SKM-1 (cell line): ENCODE measurements around the gene ORMDL2.
A peak's percentile ranks its signal among the peaks of the same experiment; 100 is the strongest.

ENCODE experiments used
- DNase-seq: peaks from one replicate; lab custom pipeline; 2025; ENCODE audit not compliant: unreplicated experiment; lab: John Stamatoyannopoulos, UW

ORMDL2 gene, protein sequence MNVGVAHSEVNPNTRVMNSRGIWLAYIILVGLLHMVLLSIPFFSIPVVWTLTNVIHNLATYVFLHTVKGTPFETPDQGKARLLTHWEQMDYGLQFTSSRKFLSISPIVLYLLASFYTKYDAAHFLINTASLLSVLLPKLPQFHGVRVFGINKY

DNA sequence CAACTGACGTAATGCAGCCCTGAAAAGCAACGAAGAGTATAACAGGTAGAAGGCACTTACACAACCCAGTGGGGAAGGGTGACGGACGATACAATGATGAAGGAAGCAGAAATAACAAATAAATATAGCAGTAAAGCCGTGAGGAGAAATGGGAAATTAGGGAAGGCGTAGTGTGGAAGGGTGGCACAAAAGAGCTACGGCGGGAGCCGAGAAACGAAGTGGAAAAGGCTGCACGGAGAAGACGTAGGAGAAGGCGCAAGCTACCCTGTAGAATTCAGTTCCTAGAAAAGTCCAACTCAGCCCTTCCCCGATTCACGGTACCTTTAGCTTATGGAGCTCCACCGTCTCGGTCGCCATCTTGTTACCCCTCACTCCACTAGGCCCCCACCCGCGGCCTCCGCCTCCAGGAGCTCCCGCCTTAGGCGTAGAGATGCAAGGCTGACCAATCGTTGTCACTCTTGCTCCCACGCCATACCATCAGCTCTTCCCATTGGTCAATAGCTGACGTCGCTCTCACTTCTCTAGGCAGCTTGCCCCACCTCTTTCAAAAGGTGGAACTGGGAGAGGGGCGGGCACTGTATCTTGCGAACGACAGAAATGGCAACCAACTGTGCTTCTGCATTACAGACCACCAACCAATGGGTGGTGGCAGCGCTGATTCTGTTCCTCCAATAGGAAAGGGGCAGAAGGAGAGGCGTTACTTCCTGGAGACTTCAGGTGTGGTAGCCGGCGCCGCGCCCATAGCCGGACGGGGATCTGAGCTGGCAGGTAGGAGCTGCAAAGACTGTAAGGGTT lies at the start of gene ORMDL2, which contains the start of gene SARNP:
ORMDL2 (plus strand) TSS at position 697 of the 795 bp plus-strand sequence. CDS start 959 bp downstream, outside the sequence.
SARNP (minus strand) TSS at position 380 of the 795 bp plus-strand sequence; CDS start at position 357, 23 bp downstream.
- DNase-seq: peak; percentile 94

DNA sequence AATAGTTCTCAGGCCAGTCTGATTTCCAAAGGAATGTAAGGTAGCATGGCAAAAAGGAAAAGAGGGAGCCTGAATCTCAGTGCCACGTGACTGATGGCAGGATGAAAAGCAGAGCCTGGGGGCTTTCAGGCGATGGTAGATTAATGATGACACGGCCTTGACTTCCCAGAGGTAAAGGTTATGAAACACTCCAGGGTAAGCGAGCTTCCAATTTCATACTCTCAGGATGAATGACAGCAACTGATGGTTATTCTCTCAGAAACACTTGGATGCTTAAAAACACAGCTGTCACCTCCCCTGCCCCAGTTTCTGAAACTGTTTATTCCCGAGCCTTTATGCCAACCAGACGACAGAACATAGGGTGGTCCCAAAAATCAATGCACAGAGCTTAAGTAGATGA lies 46.1 kb upstream of the ORMDL2 start:
- DNase-seq: no peak

DNA sequence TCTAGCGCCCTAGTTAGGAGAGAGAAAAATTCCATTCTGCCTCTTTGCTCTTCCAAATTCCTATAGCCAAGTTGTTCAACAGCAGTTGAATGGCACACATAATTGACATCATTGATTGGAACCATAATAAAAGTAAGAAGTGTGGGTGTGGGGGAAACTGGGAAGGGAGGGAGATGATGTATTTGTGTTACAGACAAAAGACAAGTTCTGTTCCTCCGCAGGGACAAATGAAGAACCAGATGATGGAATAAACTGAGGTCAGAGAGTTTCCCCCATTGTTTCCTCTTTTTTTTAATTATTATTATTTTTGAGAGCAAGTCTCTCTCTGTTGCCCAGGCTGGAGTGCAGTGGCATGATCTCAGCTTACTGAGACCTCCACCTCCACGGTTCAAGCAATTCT lies 40.0 kb upstream of the ORMDL2 start:
- no peak for DNase-seq

DNA sequence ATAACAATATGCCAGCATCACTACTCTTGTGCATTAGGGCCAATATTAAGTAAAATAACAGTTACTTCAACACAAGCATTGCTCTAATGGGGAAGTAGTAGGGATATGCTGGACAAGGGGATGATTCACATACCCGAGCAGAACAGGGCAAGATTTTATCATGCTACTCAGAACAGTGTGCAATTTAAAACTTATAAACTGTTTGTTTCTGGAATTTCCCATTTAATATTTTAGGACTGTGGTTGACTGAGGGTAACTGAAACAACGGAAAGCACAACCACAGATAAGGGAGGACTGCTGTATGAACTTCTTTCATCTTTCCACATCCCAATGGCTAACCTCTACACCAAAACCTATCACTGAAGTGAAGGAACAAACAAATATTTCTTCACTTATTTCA lies 37.2 kb upstream of the ORMDL2 start:
- no peak for DNase-seq

DNA sequence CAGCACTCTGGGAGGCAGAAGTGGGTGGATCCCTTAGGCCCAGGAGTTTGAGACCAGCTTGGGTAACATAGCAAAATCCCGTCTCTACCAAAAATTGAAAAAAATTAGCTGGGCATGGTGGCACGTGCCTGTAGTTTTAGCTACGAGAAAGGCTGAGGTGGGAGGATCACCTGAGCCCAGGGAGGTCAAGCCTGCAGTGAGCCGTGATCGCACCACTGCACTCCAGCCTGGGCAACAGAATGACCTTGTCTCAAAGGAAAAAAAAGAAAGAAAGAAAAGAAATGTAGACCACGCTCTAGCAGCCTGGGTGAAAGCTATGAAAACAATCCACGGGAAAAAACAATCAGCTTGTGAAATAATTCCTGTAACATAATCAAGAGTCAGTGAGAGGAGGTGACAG lies 29.3 kb upstream of the ORMDL2 start:
- no peak for DNase-seq

DNA sequence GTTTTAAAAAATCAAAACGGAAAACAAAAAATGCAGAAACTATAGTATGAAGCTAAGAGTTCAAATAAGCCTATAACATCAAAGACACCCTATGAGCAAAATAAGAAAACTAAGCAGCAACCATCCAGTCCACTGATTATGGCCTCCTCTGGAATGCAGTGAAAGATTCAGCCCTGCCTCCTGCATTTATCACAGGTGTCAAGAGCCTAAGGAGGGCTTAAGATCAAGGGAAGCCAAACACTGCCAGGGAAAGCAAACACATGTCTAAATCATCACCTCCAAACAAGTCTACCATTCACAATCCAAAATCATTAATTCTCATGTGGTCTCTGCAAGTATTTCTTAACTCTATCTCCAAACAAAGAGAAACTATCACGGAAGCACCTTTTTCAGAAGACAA lies 28.7 kb upstream of the ORMDL2 start:
- no peak for DNase-seq

DNA sequence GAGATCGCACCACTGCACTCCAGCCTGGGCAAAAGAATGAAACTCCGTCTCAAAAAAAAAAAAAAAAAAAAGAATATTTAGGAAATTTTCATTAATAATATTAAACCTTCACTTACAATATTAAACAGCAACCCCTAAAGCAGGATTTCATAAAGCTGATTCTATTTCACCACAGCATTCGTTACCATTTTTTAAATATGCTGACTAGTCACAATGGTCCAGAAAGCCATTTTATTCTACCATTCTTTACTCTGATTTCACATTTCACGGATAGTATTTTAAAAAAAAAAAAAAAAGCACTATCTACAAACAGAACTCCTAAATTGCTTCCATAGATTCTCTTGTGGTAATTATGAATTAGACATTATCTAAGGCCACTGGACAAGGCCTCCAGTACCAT lies 27.9 kb upstream of the ORMDL2 start:
- no peak for DNase-seq

DNA sequence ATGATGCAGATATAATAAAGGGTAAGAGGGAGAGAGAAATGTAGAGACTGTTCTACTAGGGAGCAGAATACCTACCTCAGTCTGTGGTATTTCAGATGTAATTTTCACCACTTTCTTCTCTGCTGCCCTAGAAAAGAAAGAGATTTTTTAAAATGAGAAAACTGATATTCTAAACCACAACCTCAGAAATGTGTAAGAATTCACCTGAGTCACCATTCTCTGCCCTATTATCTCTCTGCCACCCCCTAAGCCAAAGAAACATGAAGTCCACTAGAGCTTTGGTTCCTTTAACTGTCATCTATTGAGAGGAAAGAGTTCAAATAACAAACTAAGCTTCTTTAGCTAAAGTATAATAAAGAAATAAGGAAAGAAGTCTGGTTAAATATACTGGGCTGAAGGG lies 21.9 kb upstream of the ORMDL2 start:
- no peak for DNase-seq

DNA sequence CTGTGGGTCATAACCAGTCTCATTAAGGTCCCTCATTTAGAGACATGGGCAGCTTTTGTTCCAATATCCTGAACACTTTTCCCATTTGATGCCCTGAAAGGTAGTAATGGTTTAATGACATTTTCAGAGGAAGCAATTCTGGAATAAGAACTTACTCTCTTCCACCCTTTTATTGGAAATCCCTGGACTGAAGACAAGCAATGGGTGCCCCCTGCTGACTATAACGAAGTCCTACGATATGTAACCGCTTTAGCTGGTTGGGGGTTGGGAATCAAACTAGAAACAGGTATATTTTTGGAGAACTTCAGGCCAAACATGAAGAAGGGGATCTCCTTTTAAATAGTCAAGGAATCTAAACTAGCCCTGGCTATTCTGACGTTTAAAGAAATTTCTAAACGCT lies 20.8 kb upstream of the ORMDL2 start:
- no peak for DNase-seq

DNA sequence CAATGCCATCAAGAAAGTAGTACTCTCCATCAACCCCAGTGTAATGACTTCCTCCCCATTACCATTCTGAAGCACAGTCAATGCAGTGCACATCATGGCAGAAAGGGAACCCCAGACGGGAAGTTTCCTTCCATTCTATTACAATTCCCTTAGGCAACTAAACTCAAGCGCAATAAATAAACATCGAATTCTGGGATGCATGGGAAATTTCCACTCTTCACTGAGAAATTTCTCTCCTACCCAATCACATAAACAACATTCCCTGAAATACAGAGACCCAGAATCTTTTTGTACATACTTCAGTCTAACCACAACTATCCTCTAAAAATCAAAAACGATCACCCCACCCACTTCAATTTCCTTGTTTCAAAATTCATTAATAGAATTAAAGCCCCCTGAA lies 20.3 kb upstream of the ORMDL2 start:
- no peak for DNase-seq

DNA sequence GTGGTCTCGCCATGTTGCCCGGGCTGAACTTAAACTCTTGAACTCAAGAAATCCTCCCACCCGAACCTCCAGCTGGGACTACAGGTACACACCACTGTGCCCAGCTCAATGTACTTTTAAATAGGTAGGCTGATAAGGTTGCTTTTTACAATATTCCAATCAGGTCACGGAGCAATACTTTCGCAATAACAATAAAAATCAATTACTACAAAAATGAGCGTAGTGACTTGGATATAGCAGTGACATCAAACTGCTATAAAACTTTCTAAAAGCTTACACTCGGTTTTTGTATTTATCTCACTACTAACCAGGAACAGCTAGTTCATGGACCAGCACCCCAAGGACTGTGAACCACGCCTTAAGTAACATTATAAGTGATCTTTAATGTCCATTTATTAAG lies 10.9 kb upstream of the ORMDL2 start:
- no peak for DNase-seq

DNA sequence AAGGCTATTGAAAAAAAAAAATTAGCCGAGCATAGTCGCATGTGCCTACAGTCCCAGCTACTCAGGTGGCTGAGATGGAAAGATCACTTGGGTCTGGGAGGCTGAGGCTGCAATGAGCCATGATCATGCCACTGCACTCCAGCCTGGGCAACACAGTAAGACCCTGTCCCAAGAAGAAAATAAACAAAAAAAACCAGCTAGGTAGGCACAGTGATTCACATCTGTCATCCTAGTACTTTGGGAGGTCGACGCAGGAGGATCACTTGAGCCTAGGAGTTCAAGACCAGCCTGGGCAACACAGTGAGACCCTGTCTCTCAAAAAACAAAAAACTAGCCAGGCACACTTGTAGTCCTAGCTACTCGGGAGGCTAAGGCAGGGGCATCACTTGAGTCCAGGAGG lies 8.6 kb upstream of the ORMDL2 start:
- no peak for DNase-seq

DNA sequence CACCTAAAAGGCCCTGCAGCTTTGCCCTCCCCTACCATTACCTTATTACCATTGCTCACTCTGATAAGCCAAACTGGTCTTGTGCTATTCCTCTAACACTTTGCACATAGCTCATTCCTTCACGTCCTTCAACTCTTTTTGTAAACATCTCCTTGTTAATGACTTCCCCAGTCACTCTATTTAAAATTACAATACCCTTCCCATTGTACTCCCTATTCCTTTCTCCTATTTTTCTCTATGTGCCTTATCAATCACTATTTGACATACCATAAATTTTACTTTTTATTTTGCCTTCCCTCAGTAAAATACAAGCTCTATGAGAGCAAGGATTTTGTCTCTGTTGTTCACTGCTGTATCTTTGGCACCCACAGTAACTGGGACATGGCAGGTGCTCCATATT lies 5.8 kb upstream of the ORMDL2 start:
- no peak for DNase-seq

DNA sequence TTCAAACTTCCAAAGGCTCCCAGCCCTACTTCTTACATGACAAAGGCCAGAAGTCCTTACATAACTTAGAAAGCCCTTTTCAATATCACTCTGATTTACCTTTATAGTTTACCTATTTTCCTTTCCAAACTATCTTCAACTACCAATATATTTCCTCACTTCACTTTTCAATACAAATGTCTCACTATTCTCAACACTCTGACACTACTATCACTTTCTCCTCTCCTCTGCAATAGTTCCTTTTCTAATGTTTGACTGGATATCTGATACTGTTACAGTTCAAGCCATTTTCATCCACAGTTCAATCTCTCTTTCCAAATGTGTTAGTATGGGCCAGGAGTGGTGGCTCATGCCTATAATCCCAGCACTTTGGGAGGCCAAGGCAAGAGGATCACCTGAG lies 3.6 kb upstream of the ORMDL2 start:
- DNase-seq: no peak

DNA sequence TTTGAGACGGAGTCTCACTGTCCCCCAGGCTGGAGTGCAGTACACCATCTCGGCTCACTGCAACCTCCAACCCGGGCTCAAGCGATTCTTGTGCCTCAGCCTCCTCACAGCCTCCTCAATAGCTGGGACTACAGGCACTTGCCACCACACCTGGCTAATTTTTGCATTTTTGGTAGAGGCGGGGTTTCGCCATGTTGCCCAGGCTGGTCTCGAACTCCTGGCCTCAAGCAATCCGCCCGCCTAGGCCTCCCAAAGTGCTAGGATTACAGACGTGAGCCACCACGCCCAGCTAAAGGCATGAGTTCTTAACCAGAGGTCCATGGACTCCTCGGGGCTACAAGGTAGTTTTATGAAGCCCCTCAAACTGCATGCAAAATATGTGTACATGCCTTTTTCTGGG lies 2.4 kb upstream of the ORMDL2 start:
- DNase-seq: no peak

DNA sequence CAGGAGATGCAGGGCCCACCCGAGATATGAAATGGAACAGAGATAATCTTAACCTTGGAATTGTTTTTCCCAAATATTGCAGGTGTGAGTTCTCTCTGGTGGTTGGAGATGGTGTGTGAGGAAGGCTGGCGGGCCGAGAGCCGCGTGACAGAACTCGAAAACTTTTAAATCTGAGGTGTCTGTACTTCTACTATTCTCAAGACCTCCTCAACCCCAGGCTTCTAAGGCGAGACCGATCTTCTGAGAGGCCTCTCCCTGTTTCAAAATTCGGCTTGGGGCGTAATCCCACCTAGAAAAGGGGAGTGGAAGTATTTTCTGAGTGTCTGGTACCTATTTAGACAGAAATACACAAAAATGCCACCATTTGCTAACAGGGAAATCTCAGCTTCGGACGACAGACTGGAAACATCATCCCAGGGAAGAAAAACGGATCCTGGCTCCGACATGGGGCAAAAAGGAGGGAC lies 928 bp upstream of the ORMDL2 start:
- DNase-seq: no peak

DNA sequence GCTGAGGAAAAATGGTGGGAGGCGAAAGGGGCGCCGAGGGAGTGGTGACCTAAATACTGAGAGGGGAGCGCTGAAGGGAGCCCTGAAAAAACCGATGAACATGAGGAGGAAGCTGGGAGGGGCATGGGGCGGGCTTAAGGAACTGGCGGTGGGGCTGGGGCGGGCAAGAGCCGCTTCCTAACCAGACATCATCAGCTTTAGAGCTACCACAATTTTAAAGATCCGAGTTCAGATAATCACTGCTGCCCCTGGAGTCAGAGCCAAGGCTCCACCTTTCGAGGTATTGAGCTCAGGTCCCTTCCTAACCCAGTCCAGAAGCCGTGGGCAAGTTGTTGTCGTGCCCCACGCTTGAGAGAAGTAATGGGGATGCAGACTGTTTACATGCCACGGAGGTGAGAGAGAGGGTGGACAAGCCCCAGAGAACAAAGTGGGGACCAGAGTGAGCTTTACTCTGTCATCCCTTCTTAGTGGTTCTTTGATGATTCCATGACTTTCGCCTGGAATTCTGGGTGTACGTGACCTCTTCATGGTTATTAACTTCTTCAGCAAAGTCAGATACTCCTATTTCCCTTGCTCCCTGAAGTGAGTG lies 393 bp downstream of the ORMDL2 start:
- DNase-seq: no peak

DNA sequence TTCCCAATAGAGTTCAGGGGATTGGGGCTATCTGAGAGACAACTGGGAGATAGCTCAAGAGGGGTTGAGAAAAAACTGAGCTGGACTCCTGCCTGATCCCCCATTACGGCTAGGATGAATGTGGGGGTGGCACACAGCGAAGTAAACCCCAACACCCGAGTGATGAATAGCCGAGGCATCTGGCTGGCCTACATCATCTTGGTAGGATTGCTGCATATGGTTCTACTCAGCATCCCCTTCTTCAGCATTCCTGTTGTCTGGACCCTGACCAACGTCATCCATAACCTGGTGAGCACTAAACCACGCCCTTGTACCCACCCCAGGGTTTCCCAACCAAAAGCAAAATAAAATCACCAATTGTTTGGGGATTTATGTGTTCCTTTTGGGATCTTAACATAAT lies 1.0 kb downstream of the ORMDL2 start:
- no peak for DNase-seq

DNA sequence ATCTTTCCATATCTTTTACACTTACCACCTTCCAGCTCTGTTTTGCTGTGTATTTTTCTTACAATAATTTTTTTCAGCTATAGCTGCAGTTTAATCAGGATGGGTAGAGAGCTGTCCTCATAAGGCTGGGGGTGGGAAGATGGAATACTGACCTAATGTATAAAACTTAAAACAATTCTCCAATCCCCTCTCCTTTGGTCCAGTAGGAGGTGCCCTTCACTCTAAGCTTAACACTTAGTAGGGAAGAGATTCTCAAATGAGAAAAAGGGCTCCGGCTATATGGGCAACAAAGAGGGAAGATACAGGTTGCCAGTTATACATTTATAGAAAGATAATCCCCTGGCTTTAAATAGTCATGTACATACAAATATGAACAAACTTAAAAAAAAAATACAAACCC lies 2.8 kb downstream of the ORMDL2 start:
- DNase-seq: no peak

DNA sequence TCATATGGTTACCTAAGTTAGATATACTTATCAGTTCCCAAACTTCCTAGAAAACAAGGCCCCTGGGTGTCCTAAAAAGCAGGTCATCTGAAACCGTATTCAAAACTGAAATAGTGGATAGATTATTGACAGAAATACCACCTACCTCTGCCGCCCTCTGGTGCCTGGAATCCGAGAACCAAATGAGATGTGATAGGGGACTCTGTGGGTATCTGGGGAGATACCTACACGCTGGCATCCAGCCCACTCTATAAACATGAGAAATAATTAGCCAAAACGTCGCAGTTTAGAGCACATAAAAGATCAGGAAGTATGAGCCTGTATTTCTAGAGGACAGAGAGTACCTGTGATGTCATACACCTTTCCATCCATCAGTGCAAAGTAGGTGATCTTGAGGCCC lies 4.4 kb downstream of the ORMDL2 start:
- no peak for DNase-seq

DNA sequence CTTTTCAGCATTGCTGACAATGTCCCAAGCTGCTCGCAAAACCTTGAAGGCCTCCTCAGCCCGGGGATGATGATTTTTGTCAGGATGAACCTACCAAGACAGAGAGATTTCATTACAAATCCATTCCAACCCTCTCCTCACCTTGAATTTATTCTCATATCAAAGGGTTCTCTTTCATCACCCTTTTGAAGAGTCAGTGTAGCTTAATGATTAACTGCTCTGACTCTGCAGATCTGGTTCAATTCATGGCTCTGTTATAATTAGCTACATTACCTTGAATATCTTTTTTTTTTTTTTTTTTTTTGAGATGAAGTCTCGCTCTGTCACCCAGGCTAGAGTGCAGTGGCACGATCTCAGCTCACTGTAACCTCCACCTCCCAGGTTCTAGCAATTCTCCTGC lies 5.6 kb downstream of the ORMDL2 start:
- no peak for DNase-seq

DNA sequence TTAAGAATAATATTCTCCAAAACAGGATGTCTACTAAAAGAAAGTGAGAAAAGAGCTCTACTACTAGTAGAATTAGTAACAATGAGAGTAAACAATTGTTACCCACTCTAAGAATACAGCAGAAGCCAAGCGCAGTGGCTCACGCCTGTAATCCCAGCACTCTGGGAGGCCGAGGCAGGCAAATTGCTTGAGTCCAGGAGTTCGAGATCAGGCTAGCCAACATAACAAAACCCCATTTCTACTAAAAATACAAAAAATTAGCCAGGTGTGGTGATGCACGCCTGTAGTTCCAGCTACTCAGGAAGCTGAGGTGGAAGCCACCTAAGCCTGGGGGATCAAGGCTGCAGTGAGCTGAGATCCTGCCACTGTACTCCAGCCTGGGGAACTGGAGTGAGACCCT lies 6.9 kb downstream of the ORMDL2 start:
- no peak for DNase-seq
